ENCODE results near the gene SEL1L. TPM values are rescaled to one million over a fixed set of nuclear protein-coding genes. Genes with fewer than 3 reads are reported as not detected.

Gene SEL1L
- total and polyA plus RNA-seq, 2 experiments from 2014 or later, result 20.6 to 22.6 TPM

- TF ChIP-seq, protein P1, sequence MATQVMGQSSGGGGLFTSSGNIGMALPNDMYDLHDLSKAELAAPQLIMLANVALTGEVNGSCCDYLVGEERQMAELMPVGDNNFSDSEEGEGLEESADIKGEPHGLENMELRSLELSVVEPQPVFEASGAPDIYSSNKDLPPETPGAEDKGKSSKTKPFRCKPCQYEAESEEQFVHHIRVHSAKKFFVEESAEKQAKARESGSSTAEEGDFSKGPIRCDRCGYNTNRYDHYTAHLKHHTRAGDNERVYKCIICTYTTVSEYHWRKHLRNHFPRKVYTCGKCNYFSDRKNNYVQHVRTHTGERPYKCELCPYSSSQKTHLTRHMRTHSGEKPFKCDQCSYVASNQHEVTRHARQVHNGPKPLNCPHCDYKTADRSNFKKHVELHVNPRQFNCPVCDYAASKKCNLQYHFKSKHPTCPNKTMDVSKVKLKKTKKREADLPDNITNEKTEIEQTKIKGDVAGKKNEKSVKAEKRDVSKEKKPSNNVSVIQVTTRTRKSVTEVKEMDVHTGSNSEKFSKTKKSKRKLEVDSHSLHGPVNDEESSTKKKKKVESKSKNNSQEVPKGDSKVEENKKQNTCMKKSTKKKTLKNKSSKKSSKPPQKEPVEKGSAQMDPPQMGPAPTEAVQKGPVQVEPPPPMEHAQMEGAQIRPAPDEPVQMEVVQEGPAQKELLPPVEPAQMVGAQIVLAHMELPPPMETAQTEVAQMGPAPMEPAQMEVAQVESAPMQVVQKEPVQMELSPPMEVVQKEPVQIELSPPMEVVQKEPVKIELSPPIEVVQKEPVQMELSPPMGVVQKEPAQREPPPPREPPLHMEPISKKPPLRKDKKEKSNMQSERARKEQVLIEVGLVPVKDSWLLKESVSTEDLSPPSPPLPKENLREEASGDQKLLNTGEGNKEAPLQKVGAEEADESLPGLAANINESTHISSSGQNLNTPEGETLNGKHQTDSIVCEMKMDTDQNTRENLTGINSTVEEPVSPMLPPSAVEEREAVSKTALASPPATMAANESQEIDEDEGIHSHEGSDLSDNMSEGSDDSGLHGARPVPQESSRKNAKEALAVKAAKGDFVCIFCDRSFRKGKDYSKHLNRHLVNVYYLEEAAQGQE (IDR thresholded peaks at IDR 0.05; ENCODE audit: unreplicated experiment), result no peak
These were observed 59.5 kb downstream of the SEL1L start (continued) for GRCh38 chr14:81474148-81474492.

- no peaks in the 10 kb centered on the region for H3K9me2 ChIP-seq (ENCODE audit: insufficient read depth)
- ATAC-seq, result no peak
- Mint-ChIP-seq H3K4me3 (no peak overlapping the region), H3K4me1 (peaks cover 6% of the 10 kb centered on the region; the same call in 2 of the 3 replicates), H3K36me3 (ENCODE audit: low read depth) (peaks cover 14% of the 10 kb centered on the region; the same call in 2 of the 3 replicates), H3K27me3 (ENCODE audit: insufficient read depth, low read depth, poor library complexity) (peaks cover 2% of the 10 kb centered on the region), H3K9me3 (no peaks in the 10 kb centered on the region), H3K27ac (no peak overlapping the region)
- DNase-seq (ENCODE audit: low spot score), result no peak
- peaks cover 16% of the 10 kb centered on the region; the same call in 1 of the 2 replicates for H3K36me3 ChIP-seq (ENCODE audit: insufficient read depth)
- no peaks in the 10 kb centered on the region for H4K20me1 ChIP-seq (replicated peaks; ENCODE audit: insufficient read depth)
- H3K4me2 ChIP-seq, result no peak overlapping the region
- H2AFZ ChIP-seq, result no peak overlapping the region
- H3K4me1 ChIP-seq (ENCODE audit: insufficient read depth), result no peaks in the 10 kb centered on the region
- no peaks in the 10 kb centered on the region for H3K27me3 ChIP-seq (ENCODE audit: insufficient read depth)
- no peaks in the 10 kb centered on the region for H3F3A ChIP-seq (replicated peaks; ENCODE audit: low read depth)
- no peaks in the 10 kb centered on the region for H3K79me2 ChIP-seq (replicated peaks; ENCODE audit: insufficient read depth)
- H3K4me3 ChIP-seq, result no peak overlapping the region
- H3K27ac ChIP-seq (ENCODE audit: low read depth), result no peak overlapping the region
- TF ChIP-seq, protein P2, sequence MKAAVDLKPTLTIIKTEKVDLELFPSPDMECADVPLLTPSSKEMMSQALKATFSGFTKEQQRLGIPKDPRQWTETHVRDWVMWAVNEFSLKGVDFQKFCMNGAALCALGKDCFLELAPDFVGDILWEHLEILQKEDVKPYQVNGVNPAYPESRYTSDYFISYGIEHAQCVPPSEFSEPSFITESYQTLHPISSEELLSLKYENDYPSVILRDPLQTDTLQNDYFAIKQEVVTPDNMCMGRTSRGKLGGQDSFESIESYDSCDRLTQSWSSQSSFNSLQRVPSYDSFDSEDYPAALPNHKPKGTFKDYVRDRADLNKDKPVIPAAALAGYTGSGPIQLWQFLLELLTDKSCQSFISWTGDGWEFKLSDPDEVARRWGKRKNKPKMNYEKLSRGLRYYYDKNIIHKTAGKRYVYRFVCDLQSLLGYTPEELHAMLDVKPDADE (IDR thresholded peaks at IDR 0.05), result no peak
- TF ChIP-seq CREB1 (CRISPR knock-in tag; IDR thresholded peaks at IDR 0.05; ENCODE audit: low read depth), result no peak
- TF ChIP-seq EZH2 (IDR thresholded peaks at IDR 0.05; ENCODE audit: low read depth, unreplicated experiment), result no peak
- no peak for TF ChIP-seq NANOG (IDR thresholded peaks at IDR 0.05; ENCODE audit: borderline replicate concordance)
- no peak for TF ChIP-seq EZH2phosphoT487 (IDR thresholded peaks at IDR 0.05; ENCODE audit: unreplicated experiment)
- TF ChIP-seq, protein P3, sequence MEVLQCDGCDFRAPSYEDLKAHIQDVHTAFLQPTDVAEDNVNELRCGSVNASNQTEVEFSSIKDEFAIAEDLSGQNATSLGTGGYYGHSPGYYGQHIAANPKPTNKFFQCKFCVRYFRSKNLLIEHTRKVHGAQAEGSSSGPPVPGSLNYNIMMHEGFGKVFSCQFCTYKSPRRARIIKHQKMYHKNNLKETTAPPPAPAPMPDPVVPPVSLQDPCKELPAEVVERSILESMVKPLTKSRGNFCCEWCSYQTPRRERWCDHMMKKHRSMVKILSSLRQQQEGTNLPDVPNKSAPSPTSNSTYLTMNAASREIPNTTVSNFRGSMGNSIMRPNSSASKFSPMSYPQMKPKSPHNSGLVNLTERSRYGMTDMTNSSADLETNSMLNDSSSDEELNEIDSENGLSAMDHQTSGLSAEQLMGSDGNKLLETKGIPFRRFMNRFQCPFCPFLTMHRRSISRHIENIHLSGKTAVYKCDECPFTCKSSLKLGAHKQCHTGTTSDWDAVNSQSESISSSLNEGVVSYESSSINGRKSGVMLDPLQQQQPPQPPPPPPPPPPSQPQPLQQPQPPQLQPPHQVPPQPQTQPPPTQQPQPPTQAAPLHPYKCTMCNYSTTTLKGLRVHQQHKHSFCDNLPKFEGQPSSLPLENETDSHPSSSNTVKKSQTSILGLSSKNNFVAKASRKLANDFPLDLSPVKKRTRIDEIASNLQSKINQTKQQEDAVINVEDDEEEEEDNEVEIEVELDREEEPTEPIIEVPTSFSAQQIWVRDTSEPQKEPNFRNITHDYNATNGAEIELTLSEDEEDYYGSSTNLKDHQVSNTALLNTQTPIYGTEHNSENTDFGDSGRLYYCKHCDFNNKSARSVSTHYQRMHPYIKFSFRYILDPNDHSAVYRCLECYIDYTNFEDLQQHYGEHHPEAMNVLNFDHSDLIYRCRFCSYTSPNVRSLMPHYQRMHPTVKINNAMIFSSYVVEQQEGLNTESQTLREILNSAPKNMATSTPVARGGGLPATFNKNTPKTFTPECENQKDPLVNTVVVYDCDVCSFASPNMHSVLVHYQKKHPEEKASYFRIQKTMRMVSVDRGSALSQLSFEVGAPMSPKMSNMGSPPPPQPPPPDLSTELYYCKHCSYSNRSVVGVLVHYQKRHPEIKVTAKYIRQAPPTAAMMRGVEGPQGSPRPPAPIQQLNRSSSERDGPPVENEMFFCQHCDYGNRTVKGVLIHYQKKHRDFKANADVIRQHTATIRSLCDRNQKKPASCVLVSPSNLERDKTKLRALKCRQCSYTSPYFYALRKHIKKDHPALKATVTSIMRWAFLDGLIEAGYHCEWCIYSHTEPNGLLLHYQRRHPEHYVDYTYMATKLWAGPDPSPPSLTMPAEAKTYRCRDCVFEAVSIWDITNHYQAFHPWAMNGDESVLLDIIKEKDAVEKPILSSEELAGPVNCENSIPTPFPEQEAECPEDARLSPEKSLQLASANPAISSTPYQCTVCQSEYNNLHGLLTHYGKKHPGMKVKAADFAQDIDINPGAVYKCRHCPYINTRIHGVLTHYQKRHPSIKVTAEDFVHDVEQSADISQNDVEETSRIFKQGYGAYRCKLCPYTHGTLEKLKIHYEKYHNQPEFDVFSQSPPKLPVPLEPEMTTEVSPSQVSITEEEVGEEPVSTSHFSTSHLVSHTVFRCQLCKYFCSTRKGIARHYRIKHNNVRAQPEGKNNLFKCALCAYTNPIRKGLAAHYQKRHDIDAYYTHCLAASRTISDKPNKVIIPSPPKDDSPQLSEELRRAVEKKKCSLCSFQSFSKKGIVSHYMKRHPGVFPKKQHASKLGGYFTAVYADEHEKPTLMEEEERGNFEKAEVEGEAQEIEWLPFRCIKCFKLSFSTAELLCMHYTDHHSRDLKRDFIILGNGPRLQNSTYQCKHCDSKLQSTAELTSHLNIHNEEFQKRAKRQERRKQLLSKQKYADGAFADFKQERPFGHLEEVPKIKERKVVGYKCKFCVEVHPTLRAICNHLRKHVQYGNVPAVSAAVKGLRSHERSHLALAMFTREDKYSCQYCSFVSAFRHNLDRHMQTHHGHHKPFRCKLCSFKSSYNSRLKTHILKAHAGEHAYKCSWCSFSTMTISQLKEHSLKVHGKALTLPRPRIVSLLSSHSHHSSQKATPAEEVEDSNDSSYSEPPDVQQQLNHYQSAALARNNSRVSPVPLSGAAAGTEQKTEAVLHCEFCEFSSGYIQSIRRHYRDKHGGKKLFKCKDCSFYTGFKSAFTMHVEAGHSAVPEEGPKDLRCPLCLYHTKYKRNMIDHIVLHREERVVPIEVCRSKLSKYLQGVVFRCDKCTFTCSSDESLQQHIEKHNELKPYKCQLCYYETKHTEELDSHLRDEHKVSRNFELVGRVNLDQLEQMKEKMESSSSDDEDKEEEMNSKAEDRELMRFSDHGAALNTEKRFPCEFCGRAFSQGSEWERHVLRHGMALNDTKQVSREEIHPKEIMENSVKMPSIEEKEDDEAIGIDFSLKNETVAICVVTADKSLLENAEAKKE (CRISPR knock-in tag; IDR thresholded peaks at IDR 0.05), result no peak
- TF ChIP-seq, protein P1 (IDR thresholded peaks at IDR 0.05; ENCODE audit: unreplicated experiment), result no peak
- no peak for TF ChIP-seq JUNB (IDR thresholded peaks at IDR 0.05; ENCODE audit: unreplicated experiment)
- TF ChIP-seq ZNF331 (CRISPR knock-in tag; IDR thresholded peaks at IDR 0.05; ENCODE audit: low read depth), result no peak
- TF ChIP-seq POLR2AphosphoS5 (IDR thresholded peaks at IDR 0.05; ENCODE audit: low read depth), result no peak
These were observed 60.1 kb downstream of the SEL1L start for GRCh38 chr14:81473456-81474147.
